K562 (cell line): ENCODE data around the gene ESPL1. TPM values are rescaled to one million over a fixed set of nuclear protein-coding genes. Genes with fewer than 3 reads are reported as not detected.

Experiments used
- EP300 ChIP-seq: IDR thresholded peaks from 2 replicates; pipeline ENCODE4 v1.6.1; 2012; ENCODE audit warnings: low read length, improper control_type of control experiment
- EP400 ChIP-seq: fragments of 450-650 bp; IDR thresholded peaks from 2 replicates; pipeline ENCODE4 v1.6.1; 2017; ENCODE audit warnings: antibody characterized with exemption, mild to moderate bottlenecking, moderate library complexity
- GABPB1 ChIP-seq: sonication (generic); formaldehyde crosslinking; IDR thresholded peaks from 2 replicates; pipeline ENCODE4 v1.8.0; 2022; ENCODE audit warnings: mild to moderate bottlenecking, missing genetic modification reagents
- MBD2 ChIP-seq: sonication (generic); IDR thresholded peaks from 2 replicates; pipeline ENCODE4 v1.6.1; 2016; ENCODE audit warnings: low read depth, borderline replicate concordance
- NFXL1 ChIP-seq: fragments of 450-650 bp; formaldehyde crosslinking; IDR thresholded peaks from 2 replicates; pipeline ENCODE4 v1.4.0; 2021; ENCODE audit warnings: mild to moderate bottlenecking
- TBP ChIP-seq: optimal IDR thresholded peaks from 2 replicates; pipeline ENCODE3; 2011; ENCODE audit warnings: low read depth, low read length, improper control_type of control experiment
- TEAD2 ChIP-seq: fragments of 450-650 bp; IDR thresholded peaks from 2 replicates; pipeline ENCODE4 v1.6.1; 2016; ENCODE audit warnings: missing genetic modification characterization, control low read depth, missing compliant biosample characterization
- ZNF76 ChIP-seq: fragments of 250-450 bp; sonication (Bioruptor Pico); IDR thresholded peaks from 2 replicates; pipeline ENCODE4 v1.4.0; 2020; ENCODE audit warnings: mild to moderate bottlenecking, moderate library complexity, borderline replicate concordance
- polyA plus RNA-seq, 8 experiments: library from polyadenylated mRNA; depleted of rRNA in 4 of 8; stranded (reverse) in 5 of 8; unstranded in 3 of 8; fragments of >200 nt; fragmentation: Nextera tagmentation in 2 of 8; fragmentation: Illumina TruSeq in 1 of 8; extraction: Ambion mirVana in 2 of 8; extraction: Trizol in 1 of 8; gene quantifications; 2 replicates each; pipeline versions ENCODE4 v1.2.1 to v1.2.3, GENCODE V29; 2011 to 2014; ENCODE audit warnings: inconsistent platforms in 1 of 8, missing spikeins in 1 of 8
- total RNA-seq, 7 experiments: library from RNA; depleted of rRNA in 6 of 7; stranded (reverse); fragments of >200 nt in 6 of 7; fragmentation: Illumina TruSeq in 2 of 7; extraction: Trizol in 2 of 7; gene quantifications; 2 replicates each; pipeline versions ENCODE4 v1.2.1 to v1.2.3, GENCODE V29; 2011 to 2021; ENCODE audit warnings: low replicate concordance in 1 of 7
- TF ChIP-seq, protein P1 (sequence below): fragments of 450-650 bp; IDR thresholded peaks from 2 replicates; pipeline ENCODE4 v1.6.1; 2016; ENCODE audit warnings: low read depth

ESPL1 gene
- total and polyA plus RNA-seq, 9 of the 15 experiments (the other 6 are each of a cell fraction or from before 2014, with no cell fraction given) = 1.2 to 55.0 (median 18.7) TPM

- TF ChIP-seq MBD2 (peak; percentile 40; the same call in 1 of the 2 replicates), ZNF76 (CRISPR knock-in tag) (peak; percentile 57; the same call in 1 of the 2 replicates), GABPB1 (peak; percentile 55; the same call in 1 of the 2 replicates), EP300 (peak; percentile 2; the same call in 1 of the 2 replicates), TBP (peak; percentile 55), TEAD2 (tag) (no peak), EP400 (peak; percentile 53), NFXL1 (CRISPR knock-in tag) (no peak)
- TF ChIP-seq, protein P1, sequence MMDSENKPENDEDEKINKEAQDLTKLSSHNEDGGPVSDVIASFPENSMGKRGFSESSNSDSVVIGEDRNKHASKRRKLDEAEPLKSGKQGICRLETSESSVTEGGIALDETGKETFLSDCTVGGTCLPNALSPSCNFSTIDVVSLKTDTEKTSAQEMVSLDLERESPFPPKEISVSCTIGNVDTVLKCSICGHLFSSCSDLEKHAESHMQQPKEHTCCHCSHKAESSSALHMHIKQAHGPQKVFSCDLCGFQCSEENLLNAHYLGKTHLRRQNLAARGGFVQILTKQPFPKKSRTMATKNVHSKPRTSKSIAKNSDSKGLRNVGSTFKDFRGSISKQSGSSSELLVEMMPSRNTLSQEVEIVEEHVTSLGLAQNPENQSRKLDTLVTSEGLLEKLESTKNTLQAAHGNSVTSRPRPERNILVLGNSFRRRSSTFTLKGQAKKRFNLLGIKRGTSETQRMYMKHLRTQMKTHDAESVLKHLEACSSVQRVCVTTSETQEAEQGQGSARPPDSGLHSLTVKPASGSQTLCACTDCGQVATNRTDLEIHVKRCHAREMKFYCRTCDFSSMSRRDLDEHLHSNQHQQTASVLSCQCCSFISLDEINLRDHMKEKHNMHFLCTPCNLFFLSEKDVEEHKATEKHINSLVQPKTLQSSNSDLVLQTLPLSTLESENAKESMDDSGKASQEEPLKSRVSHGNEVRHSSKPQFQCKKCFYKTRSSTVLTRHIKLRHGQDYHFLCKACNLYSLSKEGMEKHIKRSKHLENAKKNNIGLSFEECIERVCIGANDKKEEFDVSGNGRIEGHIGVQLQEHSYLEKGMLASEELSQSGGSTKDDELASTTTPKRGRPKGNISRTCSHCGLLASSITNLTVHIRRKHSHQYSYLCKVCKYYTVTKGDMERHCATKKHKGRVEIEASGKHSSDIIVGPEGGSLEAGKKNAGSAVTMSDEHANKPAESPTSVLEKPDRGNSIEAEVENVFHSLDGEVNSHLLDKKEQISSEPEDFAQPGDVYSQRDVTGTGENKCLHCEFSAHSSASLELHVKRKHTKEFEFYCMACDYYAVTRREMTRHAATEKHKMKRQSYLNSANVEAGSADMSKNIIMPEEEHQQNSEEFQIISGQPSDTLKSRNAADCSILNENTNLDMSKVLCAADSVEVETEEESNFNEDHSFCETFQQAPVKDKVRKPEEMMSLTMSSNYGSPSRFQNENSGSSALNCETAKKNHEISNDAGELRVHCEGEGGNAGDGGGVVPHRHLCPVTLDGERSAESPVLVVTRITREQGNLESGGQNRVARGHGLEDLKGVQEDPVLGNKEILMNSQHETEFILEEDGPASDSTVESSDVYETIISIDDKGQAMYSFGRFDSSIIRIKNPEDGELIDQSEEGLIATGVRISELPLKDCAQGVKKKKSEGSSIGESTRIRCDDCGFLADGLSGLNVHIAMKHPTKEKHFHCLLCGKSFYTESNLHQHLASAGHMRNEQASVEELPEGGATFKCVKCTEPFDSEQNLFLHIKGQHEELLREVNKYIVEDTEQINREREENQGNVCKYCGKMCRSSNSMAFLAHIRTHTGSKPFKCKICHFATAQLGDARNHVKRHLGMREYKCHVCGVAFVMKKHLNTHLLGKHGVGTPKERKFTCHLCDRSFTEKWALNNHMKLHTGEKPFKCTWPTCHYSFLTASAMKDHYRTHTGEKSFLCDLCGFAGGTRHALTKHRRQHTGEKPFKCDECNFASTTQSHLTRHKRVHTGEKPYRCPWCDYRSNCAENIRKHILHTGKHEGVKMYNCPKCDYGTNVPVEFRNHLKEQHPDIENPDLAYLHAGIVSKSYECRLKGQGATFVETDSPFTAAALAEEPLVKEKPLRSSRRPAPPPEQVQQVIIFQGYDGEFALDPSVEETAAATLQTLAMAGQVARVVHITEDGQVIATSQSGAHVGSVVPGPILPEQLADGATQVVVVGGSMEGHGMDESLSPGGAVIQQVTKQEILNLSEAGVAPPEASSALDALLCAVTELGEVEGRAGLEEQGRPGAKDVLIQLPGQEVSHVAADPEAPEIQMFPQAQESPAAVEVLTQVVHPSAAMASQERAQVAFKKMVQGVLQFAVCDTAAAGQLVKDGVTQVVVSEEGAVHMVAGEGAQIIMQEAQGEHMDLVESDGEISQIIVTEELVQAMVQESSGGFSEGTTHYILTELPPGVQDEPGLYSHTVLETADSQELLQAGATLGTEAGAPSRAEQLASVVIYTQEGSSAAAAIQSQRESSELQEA = no peak
These were observed 16.4 kb upstream of the ESPL1 start (continued) for GRCh38 chr12:53251477-53252348.
